Esophagus squamous epithelium (tissue), 5 donors: ENCODE results near the gene SERGEF. TPM values are rescaled to one million over a fixed set of nuclear protein-coding genes. Genes with fewer than 3 reads are reported as not detected.

ENCODE experiments used
- DNase-seq: peaks from one replicate; lab custom pipeline; 2025; lab: John Stamatoyannopoulos, UW
- H3K27ac ChIP-seq, 4 donors: fragments of 200-600 bp; sonication (generic); one replicate each; pipeline ENCODE4 v1.5.1; 2016 to 2019; ENCODE audit warnings: mild to moderate bottlenecking in 1 of 4
- H3K27me3 ChIP-seq, 4 donors: fragments of 200-600 bp; sonication (generic); 1 replicate in 3 of 4; 2 replicates in 1 of 4; pipeline versions ENCODE4 v1.5.1 to v1.6.0; 2017 to 2021; ENCODE audit warnings: antibody characterized with exemption in 1 of 4
- H3K36me3 ChIP-seq, 3 donors: fragments of 200-600 bp; sonication (generic); one replicate each; pipeline ENCODE4 v1.5.1; 2016 to 2019
- H3K4me1 ChIP-seq, 3 donors: fragments of 200-600 bp; sonication (generic); one replicate each; pipeline ENCODE4 v1.5.1; 2017 to 2019
- H3K4me3 ChIP-seq, 4 donors: fragments of 200-600 bp; sonication (generic); 1 replicate in 3 of 4; 2 replicates in 1 of 4; pipeline ENCODE4 v1.5.1; 2016 to 2019; ENCODE audit warnings: mild to moderate bottlenecking in 2 of 4, moderate library complexity in 1 of 4
- H3K9me3 ChIP-seq, 3 donors: fragments of 200-600 bp; sonication (generic); one replicate each; pipeline ENCODE4 v1.5.1; 2016 to 2019
- POLR2A ChIP-seq, 4 donors: fragments of 450-650 bp; IDR thresholded peaks; one replicate each; pipeline ENCODE4 v1.6.1; 2017; ENCODE audit warnings: antibody characterized with exemption in 4 of 4, mild to moderate bottlenecking in 4 of 4, moderate library complexity in 3 of 4
- whole genome bisulfite sequencing, 2 donors: methylation state at CpG; one replicate each; pipeline ENCODE4 v1.1.5; 2018; 5-methylcytosine and 5-hydroxymethylcytosine counted together
- intact Hi-C: fragments of 100-400 bp; cut with DNase I; formaldehyde crosslinking; loops from one replicate; pipeline ENCODE4 v1.15.0; 2022
- total RNA-seq, 4 donors: library from RNA; depleted of rRNA; stranded (reverse); fragments of >200 nt; gene quantifications; one replicate each; pipeline ENCODE4 v1.1.0, GENCODE V29; 2016
- TF ChIP-seq, protein P1 (sequence below), 6 experiments: fragments of 450-650 bp in 4 of 6; fragments of 200-600 bp in 2 of 6; sonication (generic) in 2 of 6; IDR thresholded peaks; one replicate each; pipeline ENCODE4 v1.5.1; 2016 to 2019; ENCODE audit warnings: antibody characterized with exemption in 6 of 6, mild to moderate bottlenecking in 4 of 6, moderate library complexity in 4 of 6
- donor health status: DM: yes; HTN: yes; CAD: no.

Gene SERGEF
- total RNA-seq, 4 donors from 2014 or later = 4.2 to 35.7 (median 13.4) TPM

DNA sequence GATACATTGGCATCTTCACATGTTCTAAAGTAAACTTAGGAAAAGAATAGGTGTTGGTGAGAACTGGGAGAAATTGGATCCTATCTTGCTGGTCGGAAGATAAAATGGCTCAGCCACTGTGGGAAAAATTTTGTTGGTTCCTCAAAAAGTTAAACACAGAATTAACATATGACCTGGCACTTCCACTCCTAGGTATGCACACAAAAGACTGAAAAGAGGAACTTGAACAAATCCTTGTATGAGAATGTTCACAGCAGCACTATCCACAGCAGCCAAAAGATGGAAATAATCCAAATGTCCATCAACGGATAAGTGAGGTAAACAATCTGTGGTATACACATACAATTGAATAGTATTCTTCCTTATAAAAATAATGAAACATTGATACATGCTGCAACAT lies 38.0 kb upstream of the SERGEF start:
- Histone ChIP-seq H3K36me3 (no peaks in the 10 kb centered on the region), H3K27ac (no peak overlapping the region), H3K4me3 (no peak overlapping the region), H3K27me3 (peaks cover 0 to 35% (median 3%) of the 10 kb centered on the region in 4 donors), H3K9me3 (no peaks in the 10 kb centered on the region), H3K4me1 (peaks cover 0 to 9% (median 0%) of the 10 kb centered on the region in 3 donors)
- WGBS, 2 donors = 39 to 55% methylated on average over 2 of the region's 2 CpGs
- TF ChIP-seq POLR2A (IDR thresholded peaks at IDR 0.05) = no peak
- TF ChIP-seq, protein P1, sequence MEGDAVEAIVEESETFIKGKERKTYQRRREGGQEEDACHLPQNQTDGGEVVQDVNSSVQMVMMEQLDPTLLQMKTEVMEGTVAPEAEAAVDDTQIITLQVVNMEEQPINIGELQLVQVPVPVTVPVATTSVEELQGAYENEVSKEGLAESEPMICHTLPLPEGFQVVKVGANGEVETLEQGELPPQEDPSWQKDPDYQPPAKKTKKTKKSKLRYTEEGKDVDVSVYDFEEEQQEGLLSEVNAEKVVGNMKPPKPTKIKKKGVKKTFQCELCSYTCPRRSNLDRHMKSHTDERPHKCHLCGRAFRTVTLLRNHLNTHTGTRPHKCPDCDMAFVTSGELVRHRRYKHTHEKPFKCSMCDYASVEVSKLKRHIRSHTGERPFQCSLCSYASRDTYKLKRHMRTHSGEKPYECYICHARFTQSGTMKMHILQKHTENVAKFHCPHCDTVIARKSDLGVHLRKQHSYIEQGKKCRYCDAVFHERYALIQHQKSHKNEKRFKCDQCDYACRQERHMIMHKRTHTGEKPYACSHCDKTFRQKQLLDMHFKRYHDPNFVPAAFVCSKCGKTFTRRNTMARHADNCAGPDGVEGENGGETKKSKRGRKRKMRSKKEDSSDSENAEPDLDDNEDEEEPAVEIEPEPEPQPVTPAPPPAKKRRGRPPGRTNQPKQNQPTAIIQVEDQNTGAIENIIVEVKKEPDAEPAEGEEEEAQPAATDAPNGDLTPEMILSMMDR (IDR thresholded peaks at IDR 0.05) = no peak
- intact Hi-C loops = no loop called here
- DNase-seq = no peak

DNA sequence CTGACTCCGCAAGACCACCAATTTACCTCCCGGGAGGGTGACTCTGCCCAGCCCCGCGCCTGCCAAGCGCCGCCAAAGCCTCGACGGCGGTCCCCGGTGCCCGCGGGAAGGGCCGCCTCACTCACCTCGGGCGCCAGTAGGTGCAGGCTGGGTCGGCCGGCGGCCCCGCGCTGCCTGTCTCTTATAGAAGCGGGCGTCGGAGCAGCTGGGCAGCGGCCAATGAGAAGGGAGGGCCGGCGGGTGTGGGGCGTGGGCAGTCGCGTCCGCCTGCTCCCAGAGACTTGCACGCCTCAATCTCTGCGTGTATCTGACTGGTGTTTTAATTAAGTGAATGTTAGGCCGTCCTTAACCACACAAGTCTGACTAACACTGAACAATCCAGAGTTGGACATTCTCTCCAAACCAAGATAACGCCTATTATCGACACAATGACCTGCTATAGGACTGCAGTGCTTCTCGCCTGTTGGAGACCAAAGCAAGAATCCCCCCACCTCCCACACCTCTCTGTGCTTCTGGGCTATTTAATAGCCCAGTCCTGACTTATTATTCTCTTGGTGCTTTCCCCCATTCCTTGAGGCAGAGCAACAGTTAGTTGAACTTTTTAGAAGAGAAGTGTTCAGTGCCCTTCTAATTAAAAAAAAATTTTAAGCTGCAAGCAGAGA lies 33.4 kb upstream of the SERGEF start, which contains the start of gene TPH1:
TSS of gene TPH1 (minus strand) at position 154 of the 662 bp plus-strand sequence. CDS start 5,507 bp downstream, outside the sequence.
- no peak within 1 kb of the TSS for H3K27ac ChIP-seq
- TF ChIP-seq POLR2A (IDR thresholded peaks at IDR 0.05) = no peak
- TF ChIP-seq, protein P1 (IDR thresholded peaks at IDR 0.05) = no peak
- WGBS, 2 donors = 5 to 33% methylated on average over 3 to 15 of the region's 36 CpGs
- peaks cover 0 to 62% (median 3%) of the 10 kb centered on the region in 4 donors for H3K27me3 ChIP-seq
- intact Hi-C loops = no loop called here
- no peak for DNase-seq
- peak within 1 kb of the TSS in 1 of 4 donors; percentile 27 for H3K4me3 ChIP-seq
- no peaks in the 10 kb centered on the region for H3K9me3 ChIP-seq
- no peaks in the 10 kb centered on the region for H3K36me3 ChIP-seq
- H3K4me1 ChIP-seq = peaks cover 0 to 11% (median 0%) of the 10 kb centered on the region in 3 donors

DNA sequence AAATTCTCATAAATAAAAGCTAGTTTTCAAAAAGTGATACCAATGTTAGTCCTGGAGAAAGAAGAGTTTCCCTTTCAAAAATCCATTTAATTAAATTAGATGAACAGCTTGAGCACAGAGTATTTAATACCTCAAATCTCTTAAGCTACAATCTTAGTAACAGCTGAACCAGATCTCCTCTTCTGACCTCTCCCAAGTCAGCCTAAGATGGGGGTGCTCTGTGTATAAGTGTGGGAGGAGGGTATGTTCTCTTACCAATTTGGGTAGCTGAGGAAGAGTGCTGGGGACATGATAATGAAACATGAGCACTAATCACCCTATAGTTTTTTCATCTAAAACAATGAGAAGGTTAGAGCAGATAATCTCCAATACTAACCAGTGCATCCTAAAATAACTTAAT lies 23.6 kb upstream of the SERGEF start:
- Histone ChIP-seq H3K36me3 (no peaks in the 10 kb centered on the region), H3K9me3 (no peaks in the 10 kb centered on the region), H3K4me1 (no peaks in the 10 kb centered on the region), H3K27me3 (no peaks in the 10 kb centered on the region), H3K4me3 (no peak overlapping the region), H3K27ac (no peak overlapping the region)
- no peak for DNase-seq
- TF ChIP-seq POLR2A (IDR thresholded peaks at IDR 0.05) = no peak
- TF ChIP-seq, protein P1 (IDR thresholded peaks at IDR 0.05) = no peak
- intact Hi-C loops = no loop called here

DNA sequence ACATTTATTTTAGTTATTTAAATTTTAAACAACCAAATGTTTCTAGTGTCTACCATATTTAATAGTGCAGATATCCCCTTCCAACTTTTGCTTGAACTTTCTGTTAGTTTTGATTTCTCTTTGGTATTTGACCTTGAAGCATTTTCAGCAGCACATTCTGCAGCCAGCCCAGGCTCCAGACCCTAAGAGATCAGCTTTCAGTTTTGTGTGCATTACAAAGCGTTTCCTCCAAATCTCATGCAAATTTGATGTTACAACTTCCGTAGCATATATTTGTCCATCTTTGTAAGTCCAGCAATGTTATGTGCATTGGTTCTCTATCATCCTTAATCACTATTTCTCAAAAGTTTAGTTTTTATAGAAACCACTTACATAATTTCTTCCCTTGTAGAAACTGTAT lies 14.6 kb upstream of the SERGEF start:
- H3K4me1 ChIP-seq = no peaks in the 10 kb centered on the region
- H3K36me3 ChIP-seq = no peaks in the 10 kb centered on the region
- TF ChIP-seq POLR2A (IDR thresholded peaks at IDR 0.05) = no peak
- TF ChIP-seq, protein P1 (IDR thresholded peaks at IDR 0.05) = no peak
- no peak overlapping the region for H3K27ac ChIP-seq
- H3K4me3 ChIP-seq = no peak overlapping the region
- DNase-seq = no peak
- WGBS, 2 donors = 72 to 84% methylated on average over 2 of the region's 2 CpGs
- no peaks in the 10 kb centered on the region for H3K27me3 ChIP-seq
- no peaks in the 10 kb centered on the region for H3K9me3 ChIP-seq
- intact Hi-C loops = no loop called here

DNA sequence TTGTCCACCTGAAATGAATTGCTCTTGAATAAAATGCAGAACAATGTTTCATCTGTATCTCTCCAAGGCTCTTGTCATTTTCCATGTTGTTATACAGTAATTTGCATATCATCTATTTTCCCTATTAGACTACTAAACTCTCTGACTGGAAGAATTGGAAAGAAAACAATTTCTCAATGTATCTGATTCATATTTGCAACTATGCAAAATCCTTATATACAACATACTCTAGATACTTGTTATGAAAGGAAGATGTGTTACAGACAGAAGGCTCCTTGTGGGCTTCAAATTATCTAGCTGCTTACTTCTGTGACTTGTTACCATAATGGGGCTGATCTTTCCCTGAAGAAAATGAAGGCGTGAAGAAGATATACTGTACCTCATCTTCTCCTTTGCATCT lies 9.6 kb upstream of the SERGEF start:
- H3K27ac ChIP-seq = no peak overlapping the region
- intact Hi-C loops = no loop called here
- H3K36me3 ChIP-seq = no peaks in the 10 kb centered on the region
- DNase-seq = no peak
- 91 to 94% methylated on average over 1 of the region's 1 CpG for WGBS, 2 donors
- H3K4me3 ChIP-seq = no peak overlapping the region
- no peaks in the 10 kb centered on the region for H3K4me1 ChIP-seq
- no peaks in the 10 kb centered on the region for H3K27me3 ChIP-seq
- H3K9me3 ChIP-seq = no peaks in the 10 kb centered on the region
- no peak for TF ChIP-seq POLR2A (IDR thresholded peaks at IDR 0.05)
- TF ChIP-seq, protein P1 (IDR thresholded peaks at IDR 0.05) = no peak
